Skeletal muscle cell (primary cell): ENCODE measurements around the gene CDKN1A.
"Not testable (repeated sequence)": the region's sequence is repeated elsewhere in the genome, so short reads cannot be mapped to it uniquely, and the experiment has no call there.

Source experiments
- DNase-seq: peaks from one replicate; pipeline ENCODE4 v3.0.0-alpha.2; 2010; ENCODE audit warnings: low read depth
- H3K4me3 ChIP-seq: 2 replicates; pipeline ENCODE4 v1.5.1; 2011; ENCODE audit warnings: low read depth, mild to moderate bottlenecking, control low read depth, low read length, moderate library complexity

CDKN1A gene

GRCh38 chr6:36716476-36717093 is 38.1 kb downstream of the CDKN1A start:
- no peak for DNase-seq
- H3K4me3 ChIP-seq, result no peak overlapping the region

GRCh38 chr6:36717231-36717825 is 38.8 kb downstream of the CDKN1A start:
- no peak overlapping the region for H3K4me3 ChIP-seq
- DNase-seq, result no peak

DNA sequence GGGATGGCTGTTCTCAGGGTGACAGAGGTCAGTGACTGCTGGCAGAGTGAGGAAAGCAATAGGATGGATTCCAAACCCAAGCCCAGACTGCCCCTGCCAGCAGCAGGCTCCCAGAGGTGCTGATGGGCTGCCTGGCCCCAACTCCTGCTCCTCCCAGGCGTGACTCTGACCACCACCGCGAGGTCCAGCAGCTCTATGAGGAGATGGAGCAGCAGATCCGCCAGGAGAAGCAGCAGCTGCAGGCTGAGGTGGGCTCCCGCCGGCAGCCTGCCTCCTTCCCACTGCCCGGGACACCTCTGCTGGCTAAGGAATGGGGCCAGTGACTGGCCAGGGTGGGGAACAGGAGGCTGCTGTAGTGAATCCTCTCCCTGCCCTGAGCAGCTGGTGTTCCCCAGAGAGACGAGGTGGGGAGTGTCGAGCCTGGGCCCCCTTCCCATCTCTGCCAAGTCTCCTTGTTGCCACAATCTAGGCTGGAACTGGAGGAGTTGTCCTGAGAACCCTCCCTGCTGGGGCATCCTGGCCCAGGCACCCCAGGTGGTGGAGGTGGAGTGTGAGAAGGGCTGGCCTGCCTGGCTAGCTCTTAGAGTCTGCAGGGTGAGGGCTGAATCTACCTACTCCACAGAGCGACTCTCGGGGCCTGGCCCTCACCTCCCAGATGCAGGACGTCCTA is 39.5 kb downstream of the CDKN1A start:
- DNase-seq, result no peak
- H3K4me3 ChIP-seq, result no peak overlapping the region

DNA sequence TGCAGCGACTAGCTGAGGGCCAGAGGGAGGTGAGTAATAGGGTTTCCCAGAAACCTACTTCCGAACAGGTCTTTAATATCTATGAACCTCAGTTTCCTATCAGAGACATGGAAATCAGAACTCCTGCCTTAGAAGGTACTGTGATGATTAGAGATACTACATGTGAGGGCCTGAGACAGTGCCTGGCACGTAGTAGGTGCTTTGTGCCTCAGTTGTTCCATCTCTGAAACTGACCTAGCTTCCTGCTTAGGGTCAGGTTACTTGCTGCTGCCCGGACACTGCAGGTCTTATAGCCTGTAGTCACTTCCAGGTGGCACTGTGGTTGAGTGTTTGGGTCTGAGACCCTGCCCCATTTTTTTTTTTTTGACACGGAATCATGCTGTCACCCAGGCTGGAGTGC is 40.0 kb downstream of the CDKN1A start:
- DNase-seq, result no peak
- H3K4me3 ChIP-seq, result no peak overlapping the region

- no peak for DNase-seq
Measured at GRCh38 chr6:36719126-36719525, 40.6 kb downstream of the CDKN1A start.

GRCh38 chr6:36720251-36721141 is 42.0 kb downstream of the CDKN1A start:
- DNase-seq, result no peak
- no peak overlapping the region for H3K4me3 ChIP-seq

More at GRCh38 chr6:36719126-36719525, 40.6 kb downstream of the CDKN1A start:
- no peak overlapping the region for H3K4me3 ChIP-seq

- no peak for DNase-seq
- no peak overlapping the region for H3K4me3 ChIP-seq
Measured at GRCh38 chr6:36721369-36722140, 43.0 kb downstream of the CDKN1A start.

GRCh38 chr6:36722365-36722764 is 43.9 kb downstream of the CDKN1A start:
- DNase-seq, result no peak
- no peak overlapping the region for H3K4me3 ChIP-seq

GRCh38 chr6:36722879-36723278 is 44.4 kb downstream of the CDKN1A start:
- H3K4me3 ChIP-seq, result no peak overlapping the region
- DNase-seq, result no peak

DNA sequence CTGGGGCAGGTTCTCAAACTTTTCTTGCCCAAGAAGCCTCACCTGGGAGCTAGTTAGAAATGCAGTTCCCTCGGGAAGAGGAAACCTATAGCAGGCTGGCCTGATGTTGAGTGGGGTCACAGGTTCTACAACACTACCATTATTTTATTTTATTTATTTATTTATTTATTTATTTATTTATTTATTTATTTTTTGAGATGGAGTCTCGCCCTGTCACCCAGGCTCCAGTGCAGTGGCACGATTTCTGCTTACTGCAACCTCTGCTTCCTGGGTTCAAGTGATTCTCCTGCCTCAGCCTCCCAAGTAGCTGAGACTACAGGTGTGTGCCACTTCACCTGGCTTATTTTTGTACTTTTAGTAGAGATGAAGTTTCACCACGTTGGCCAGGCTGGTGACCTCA is 45.5 kb downstream of the CDKN1A start:
- not testable (repeated sequence) for DNase-seq, H3K4me3 ChIP-seq

- H3K4me3 ChIP-seq, result no peak overlapping the region
- DNase-seq, result peak; percentile 9
Measured at GRCh38 chr6:36724514-36725390, 46.2 kb downstream of the CDKN1A start.

GRCh38 chr6:36725581-36725980 is 47.1 kb downstream of the CDKN1A start:
- H3K4me3 ChIP-seq, result no peak overlapping the region
- no peak for DNase-seq

GRCh38 chr6:36727505-36728021 is 49.0 kb downstream of the CDKN1A start:
- no peak overlapping the region for H3K4me3 ChIP-seq
- peak; percentile 15 for DNase-seq

DNA sequence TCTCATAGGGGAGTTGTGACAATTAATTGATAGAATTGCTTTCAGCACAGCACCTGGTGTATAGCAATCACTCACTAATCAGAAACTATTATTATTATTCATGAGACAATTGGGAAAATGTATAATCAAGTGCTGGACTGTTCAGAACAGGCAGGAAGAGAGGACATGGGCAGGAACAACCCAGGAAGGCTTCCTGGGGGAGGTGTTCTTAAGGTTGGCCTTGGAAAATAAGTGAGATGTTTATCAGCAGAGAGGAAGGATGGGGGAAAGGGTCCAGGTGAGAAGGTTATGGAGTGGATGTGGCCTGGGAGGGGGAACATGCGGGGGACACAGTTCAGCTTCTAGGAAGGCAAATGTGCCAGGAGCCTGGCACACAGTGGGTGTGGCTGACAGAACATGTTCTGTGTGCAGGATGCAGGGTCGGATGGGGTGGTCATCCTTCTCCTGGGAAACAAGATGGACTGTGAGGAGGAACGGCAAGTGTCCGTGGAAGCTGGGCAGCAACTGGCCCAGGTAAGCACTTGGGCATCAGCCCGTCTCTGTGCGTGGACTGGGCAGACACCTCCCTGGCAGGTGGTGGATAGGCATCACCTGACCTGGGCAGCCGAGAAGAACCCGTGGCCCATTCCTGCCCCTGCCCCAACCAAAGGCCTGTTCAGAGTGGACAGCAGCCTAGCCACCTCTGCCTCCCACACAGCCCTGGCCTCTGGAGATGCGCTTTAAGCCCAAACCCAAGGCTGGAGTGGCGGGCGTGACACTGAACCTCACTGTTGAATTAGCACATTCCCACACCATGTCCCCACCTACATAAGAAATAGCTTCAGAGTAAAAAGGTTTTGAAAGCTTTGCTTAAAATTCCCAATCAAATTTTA is 50.0 kb downstream of the CDKN1A start:
- no peak for DNase-seq
- H3K4me3 ChIP-seq, result no peak overlapping the region

GRCh38 chr6:36729161-36729524 is 50.6 kb downstream of the CDKN1A start:
- no peak for DNase-seq
- H3K4me3 ChIP-seq, result no peak overlapping the region

- no peak for DNase-seq
- H3K4me3 ChIP-seq, result no peak overlapping the region
Measured at GRCh38 chr6:36730424-36731380, 52.2 kb downstream of the CDKN1A start.
